Calu3 (cell line): ENCODE measurements around the gene DGKD. TPM values are rescaled to one million over a fixed set of nuclear protein-coding genes. Genes with fewer than 3 reads are reported as not detected.
A peak's percentile ranks its signal among the peaks of the same experiment; 100 is the strongest.

Experiments
- BruUV-seq: library from RNA; stranded (reverse); fragments of 400-500 nt; replicated peaks from 2 replicates; lab custom pipeline; 2021; lab: Mats Ljungman, UMichigan
- CTCF ChIA-PET: fragments of 300-600 bp; sonication (Branson Sonifier 250); formaldehyde crosslinking; loops from one replicate; lab custom pipeline; 2022; ENCODE audit warnings: antibody characterized with exemption; lab: Charles Lee
- DNase-seq: peaks from one replicate; pipeline ENCODE4 v3.0.0; 2022
- H3K27ac Mint-ChIP-seq: one replicate; pipeline ENCODE4 v1.8.0; 2022; ENCODE audit warnings: mixed read lengths; ENCODE audit not compliant: unreplicated experiment
- H3K27me3 Mint-ChIP-seq: one replicate; pipeline ENCODE4 v1.8.0; 2022; ENCODE audit warnings: mixed read lengths; ENCODE audit not compliant: unreplicated experiment
- H3K36me3 Mint-ChIP-seq: one replicate; pipeline ENCODE4 v1.8.0; 2022; ENCODE audit warnings: mild to moderate bottlenecking, moderate library complexity, mixed read lengths; ENCODE audit not compliant: insufficient read depth, unreplicated experiment
- H3K4me1 Mint-ChIP-seq: one replicate; pipeline ENCODE4 v1.8.0; 2022; ENCODE audit warnings: mild to moderate bottlenecking, low read depth, mixed read lengths; ENCODE audit not compliant: unreplicated experiment
- H3K4me3 Mint-ChIP-seq: one replicate; pipeline ENCODE4 v1.8.0; 2022; ENCODE audit warnings: mild to moderate bottlenecking, low read depth, moderate library complexity, mixed read lengths; ENCODE audit not compliant: unreplicated experiment
- H3K9me3 Mint-ChIP-seq: one replicate; pipeline ENCODE4 v1.8.0; 2022; ENCODE audit warnings: low read depth, mixed read lengths; ENCODE audit not compliant: unreplicated experiment
- intact Hi-C: fragments of 100-400 bp; cut with micrococcal nuclease; formaldehyde crosslinking; loops from one replicate; pipeline ENCODE4 v1.10.0; 2022; ENCODE audit not compliant: unreplicated experiment
- total RNA-seq: library from RNA; stranded (reverse); gene quantifications from 2 replicates; pipeline ENCODE4 v1.2.3, GENCODE V29; 2022
- TF ChIP-seq, protein P1 (sequence below): fragments of 200-600 bp; IDR thresholded peaks from one replicate; pipeline ENCODE4 v1.8.0; 2022; ENCODE audit warnings: antibody characterized with exemption; ENCODE audit not compliant: unreplicated experiment

DGKD gene
- total RNA-seq, 1 experiment from 2014 or later = 26.5 TPM

GRCh38 chr2:233487748-233488345 is 133.6 kb downstream of the DGKD start:
- CTCF ChIA-PET = interaction anchor here (0.6 to 0.7 kb wide), 2 partner anchors 13 to 48 kb away, joined by 3 read pairs; no protein-coding TSS in a partner anchor
- Mint-ChIP-seq H3K36me3 (peaks cover 52% of the 10 kb centered on the region), H3K4me1 (peaks cover 46% of the 10 kb centered on the region)

DNA sequence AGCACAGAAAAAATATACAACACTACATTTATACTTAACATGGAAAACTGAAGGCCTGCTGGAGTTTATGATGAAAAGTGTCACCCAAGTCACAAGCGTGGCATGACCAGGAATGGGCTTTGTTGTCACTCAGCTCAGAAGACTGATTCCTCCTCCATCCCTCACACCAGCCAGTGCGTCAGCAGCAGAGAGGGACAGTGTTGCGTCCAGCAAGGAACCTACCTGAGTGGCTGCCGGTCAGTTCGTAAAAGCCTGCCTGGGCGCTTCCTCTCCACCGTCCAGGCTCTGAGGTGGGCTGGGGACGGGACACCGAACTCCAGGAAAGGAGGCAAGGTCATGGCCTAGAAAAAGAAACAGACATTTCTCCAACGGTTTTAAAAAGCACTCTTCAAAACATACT is 134.8 kb downstream of the DGKD start:
- BruUV-seq = no TSS peak
- Mint-ChIP-seq H3K36me3 (peaks cover 43% of the 10 kb centered on the region), H3K27ac (peak overlapping the region; percentile 44)

More at GRCh38 chr2:233487748-233488345, 133.6 kb downstream of the DGKD start:
- intact Hi-C loops = loop anchor here (2.0 to 5.0 kb wide), 2 partner anchors 149 to 204 kb away; partner anchors contain the start of genes UGT1A10 and UGT1A6
- TF ChIP-seq, protein P1, sequence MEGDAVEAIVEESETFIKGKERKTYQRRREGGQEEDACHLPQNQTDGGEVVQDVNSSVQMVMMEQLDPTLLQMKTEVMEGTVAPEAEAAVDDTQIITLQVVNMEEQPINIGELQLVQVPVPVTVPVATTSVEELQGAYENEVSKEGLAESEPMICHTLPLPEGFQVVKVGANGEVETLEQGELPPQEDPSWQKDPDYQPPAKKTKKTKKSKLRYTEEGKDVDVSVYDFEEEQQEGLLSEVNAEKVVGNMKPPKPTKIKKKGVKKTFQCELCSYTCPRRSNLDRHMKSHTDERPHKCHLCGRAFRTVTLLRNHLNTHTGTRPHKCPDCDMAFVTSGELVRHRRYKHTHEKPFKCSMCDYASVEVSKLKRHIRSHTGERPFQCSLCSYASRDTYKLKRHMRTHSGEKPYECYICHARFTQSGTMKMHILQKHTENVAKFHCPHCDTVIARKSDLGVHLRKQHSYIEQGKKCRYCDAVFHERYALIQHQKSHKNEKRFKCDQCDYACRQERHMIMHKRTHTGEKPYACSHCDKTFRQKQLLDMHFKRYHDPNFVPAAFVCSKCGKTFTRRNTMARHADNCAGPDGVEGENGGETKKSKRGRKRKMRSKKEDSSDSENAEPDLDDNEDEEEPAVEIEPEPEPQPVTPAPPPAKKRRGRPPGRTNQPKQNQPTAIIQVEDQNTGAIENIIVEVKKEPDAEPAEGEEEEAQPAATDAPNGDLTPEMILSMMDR = no peak
- Mint-ChIP-seq H3K27ac (peak overlapping the region; percentile 91), H3K9me3 (no peaks in the 10 kb centered on the region), H3K4me3 (no peak overlapping the region), H3K27me3 (no peaks in the 10 kb centered on the region)
- BruUV-seq = no TSS peak
- DNase-seq = no peak

DNA sequence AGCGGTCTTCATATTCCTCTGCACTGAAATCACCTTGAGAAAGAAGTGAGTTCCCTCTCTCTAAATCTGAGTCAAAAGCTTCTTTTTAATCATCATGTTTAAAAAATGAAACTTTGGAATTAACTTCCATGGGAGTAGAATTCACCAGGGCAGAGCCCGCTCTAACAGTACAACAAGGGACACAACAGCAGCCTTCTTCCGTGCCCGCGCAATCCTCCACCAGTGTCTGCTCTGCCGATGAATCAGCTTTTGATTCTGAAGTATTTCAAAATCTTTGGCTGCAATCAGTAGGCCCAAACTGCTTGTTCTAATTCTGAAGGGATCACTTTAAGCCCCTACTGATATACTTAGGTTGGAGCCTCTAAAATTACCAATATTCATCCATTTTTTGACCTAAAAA is 135.4 kb downstream of the DGKD start:
- intact Hi-C loops = loop anchor here (5.0 kb wide), 1 partner anchor 203 kb away; the partner anchor contains the start of gene UGT1A6
- H3K9me3 Mint-ChIP-seq = no peaks in the 10 kb centered on the region

More for the DNA sequence above, 134.8 kb downstream of the DGKD start:
- H3K4me1 Mint-ChIP-seq = peaks cover 46% of the 10 kb centered on the region
- TF ChIP-seq, protein P1 = no peak
- H3K27me3 Mint-ChIP-seq = no peaks in the 10 kb centered on the region
- intact Hi-C loops = loop anchor here (5.0 kb wide), 1 partner anchor 203 kb away; the partner anchor contains the start of gene UGT1A6
- no peak for DNase-seq
- no peaks in the 10 kb centered on the region for H3K9me3 Mint-ChIP-seq
- no peak overlapping the region for H3K4me3 Mint-ChIP-seq
- CTCF ChIA-PET = no interaction called here

DNA sequence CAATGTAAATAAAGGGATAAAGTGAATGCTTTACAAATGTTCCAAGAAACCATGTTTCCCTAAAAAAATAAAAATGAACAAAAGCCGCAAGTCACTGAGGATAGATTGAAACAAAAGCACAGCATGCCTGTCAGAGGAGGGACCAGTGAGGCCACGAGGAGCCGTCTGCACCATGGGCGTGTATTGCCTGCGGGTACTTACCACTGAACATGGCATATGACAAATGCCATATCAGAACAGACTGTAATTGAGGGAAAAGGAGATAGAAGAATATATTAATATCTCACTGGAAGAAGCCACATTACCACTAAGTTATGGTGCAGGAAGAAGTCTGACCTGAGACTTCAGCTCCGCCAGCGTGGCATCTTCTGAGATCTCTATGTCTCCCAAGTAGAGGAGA is 136.5 kb downstream of the DGKD start:
- peaks cover 40% of the 10 kb centered on the region for H3K36me3 Mint-ChIP-seq
- no TSS peak for BruUV-seq
- no peak overlapping the region for H3K27ac Mint-ChIP-seq
- H3K27me3 Mint-ChIP-seq = no peaks in the 10 kb centered on the region
- DNase-seq = no peak
- CTCF ChIA-PET = no interaction called here
- H3K9me3 Mint-ChIP-seq = no peaks in the 10 kb centered on the region
- TF ChIP-seq, protein P1 = no peak
- intact Hi-C loops = no loop called here
- peaks cover 41% of the 10 kb centered on the region for H3K4me1 Mint-ChIP-seq
- no peak overlapping the region for H3K4me3 Mint-ChIP-seq

More for the DNA sequence above, 135.4 kb downstream of the DGKD start:
- peaks cover 38% of the 10 kb centered on the region for H3K36me3 Mint-ChIP-seq
- peaks cover 46% of the 10 kb centered on the region for H3K4me1 Mint-ChIP-seq
- no peak overlapping the region for H3K4me3 Mint-ChIP-seq
- TF ChIP-seq, protein P1 = no peak
- no peaks in the 10 kb centered on the region for H3K27me3 Mint-ChIP-seq
- DNase-seq = no peak
- CTCF ChIA-PET = no interaction called here
- H3K27ac Mint-ChIP-seq = peak overlapping the region; percentile 44
- no TSS peak for BruUV-seq
